Activated naive CD4-positive, alpha-beta T cell treated with anti-CD3 and anti-CD28 coated beads, Interleukin-2, amount 50 U/mL, for 16 hours (primary cell): ENCODE measurements around the gene ZNF326.
"Not testable (repeated sequence)": the region's sequence is repeated elsewhere in the genome, so short reads cannot be mapped to it uniquely, and the experiment has no call there.

Experiments
- DNase-seq: peaks from one replicate; pipeline ENCODE4 v3.0.0-alpha.2; 2020

Gene ZNF326

GRCh38 chr1:89971600-89971999 lies 23.3 kb upstream of the ZNF326 start:
- no peak for DNase-seq

- DNase-seq, result no peak
Measured at GRCh38 chr1:89972024-89972423, 22.9 kb upstream of the ZNF326 start.

DNA sequence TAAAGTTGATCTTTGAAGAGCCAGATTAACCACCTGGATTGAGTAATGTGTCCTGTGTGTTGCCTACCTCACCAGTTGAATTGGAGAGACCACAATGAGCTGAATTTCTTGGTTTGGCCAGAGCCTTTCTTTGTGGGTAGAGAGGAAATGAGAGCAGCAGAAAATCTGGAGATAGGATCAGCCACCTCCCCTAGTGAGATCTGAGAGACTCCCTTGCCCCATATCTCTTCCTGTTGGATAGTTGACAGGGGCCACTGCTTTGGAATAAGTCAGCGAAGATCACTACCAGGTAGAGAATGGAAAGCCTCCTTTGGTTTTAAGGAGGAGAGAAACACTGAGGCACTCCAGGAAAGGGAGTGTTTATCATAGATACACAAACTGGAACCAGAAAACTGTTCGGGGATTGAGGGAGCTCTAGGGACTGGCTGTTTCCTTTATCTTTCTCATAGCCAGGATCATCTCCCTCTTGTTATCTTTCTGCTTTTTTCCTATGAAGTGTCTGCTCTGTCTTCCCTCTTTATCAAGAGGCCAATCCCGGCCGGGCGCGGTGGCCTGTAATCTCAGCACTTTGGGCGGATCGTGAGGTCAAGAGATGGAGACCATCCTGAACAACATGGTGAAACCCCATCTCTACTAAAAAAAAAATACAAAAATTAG lies 21.3 kb upstream of the ZNF326 start:
- DNase-seq, result no peak

GRCh38 chr1:89974256-89974655 lies 20.7 kb upstream of the ZNF326 start:
- no peak for DNase-seq

GRCh38 chr1:89974696-89975470 lies 20.0 kb upstream of the ZNF326 start:
- no peak for DNase-seq

- DNase-seq, result no peak
Measured at GRCh38 chr1:89975540-89976125, 19.3 kb upstream of the ZNF326 start.

DNA sequence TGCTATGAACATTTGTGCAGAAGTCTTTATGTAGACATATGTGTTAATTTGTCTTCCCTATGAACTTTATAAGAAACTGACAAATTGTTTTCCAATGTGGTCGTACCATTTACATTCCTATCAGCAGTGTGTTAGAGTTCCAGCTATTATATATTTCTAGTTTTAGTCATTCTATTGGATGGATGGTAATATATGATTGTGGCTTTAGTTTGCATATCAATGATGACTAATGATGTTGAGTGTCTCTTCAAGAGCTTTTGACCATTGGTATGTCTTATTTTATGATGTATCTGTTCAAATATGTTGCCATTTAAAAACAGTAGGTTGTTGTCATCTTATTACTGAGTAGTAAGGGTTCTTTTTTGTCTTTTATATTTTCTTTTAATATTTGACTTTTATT lies 16.2 kb upstream of the ZNF326 start:
- no peak for DNase-seq

- DNase-seq, result no peak
Measured at GRCh38 chr1:89980605-89981004, 14.3 kb upstream of the ZNF326 start.

DNA sequence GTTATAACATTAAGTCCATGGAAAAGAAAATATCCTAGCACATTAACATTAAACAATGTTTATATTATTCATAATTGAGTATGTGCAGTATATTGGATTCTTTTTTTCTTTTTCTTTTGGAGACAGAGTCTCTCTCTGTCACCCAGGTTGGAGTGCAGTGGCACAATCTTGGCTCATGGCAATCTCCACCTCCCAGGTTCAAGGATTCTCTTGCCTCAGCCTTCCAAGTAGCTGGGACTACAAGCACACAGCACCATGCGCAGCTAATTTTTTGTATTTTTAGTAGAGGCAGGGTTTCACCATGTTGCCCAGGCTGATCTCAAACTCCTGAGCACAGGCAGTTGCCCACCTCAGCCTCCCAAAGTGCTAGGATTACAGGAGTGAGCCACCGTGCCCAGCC lies 12.1 kb upstream of the ZNF326 start:
- not testable (repeated sequence) for DNase-seq

GRCh38 chr1:89984564-89985116 lies 10.3 kb upstream of the ZNF326 start:
- not testable (repeated sequence) for DNase-seq

DNA sequence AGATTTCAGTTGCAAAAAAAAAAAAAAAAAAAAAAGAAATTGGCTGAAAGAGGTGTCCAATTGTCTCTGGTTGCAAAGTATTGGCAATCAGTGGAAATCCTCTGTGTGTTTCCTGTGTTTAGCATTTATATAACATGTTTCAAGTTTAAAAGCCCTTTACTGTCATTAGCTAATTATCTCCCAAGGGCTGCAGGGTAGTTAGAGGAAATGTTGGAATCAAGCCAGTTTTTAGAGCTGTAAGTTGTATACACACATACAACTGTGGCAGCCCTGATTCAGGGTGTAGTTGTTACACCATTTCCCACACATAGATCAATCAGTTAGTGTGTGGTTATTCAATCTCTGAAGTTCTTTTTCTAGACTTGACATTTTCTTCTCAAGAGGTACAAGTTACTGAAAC lies 8.9 kb upstream of the ZNF326 start:
- no peak for DNase-seq

DNA sequence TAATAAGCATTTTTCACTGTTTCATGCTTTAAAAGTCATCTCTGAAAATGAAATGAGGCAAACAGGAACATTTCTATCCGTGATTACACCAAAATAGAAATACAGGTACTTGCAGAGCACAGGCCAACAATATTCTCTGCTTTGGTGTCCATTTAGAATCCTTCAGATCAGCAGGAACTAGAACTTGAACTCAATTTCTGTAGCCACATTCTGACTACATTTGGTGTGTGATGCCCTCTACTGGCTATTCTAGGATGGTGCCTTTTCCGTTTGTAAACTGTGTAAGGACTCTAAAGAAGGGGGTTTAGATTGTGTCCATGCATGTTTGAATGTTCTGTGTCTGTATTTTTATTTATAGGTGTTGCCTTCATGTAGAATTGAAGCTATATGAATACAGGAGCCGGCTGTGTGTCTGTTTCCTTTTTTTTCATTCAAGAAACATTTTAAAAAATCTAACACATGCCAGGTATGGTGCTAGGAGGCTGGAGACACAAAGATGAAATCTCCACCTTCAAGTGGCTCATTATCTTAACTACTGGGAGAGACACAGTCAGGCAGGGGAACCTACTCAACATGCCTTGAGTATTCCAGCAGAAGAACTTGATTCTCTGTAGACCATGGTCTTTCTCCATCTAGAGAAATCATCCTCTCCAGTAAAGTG lies 7.6 kb upstream of the ZNF326 start:
- DNase-seq, result peak; percentile 31

DNA sequence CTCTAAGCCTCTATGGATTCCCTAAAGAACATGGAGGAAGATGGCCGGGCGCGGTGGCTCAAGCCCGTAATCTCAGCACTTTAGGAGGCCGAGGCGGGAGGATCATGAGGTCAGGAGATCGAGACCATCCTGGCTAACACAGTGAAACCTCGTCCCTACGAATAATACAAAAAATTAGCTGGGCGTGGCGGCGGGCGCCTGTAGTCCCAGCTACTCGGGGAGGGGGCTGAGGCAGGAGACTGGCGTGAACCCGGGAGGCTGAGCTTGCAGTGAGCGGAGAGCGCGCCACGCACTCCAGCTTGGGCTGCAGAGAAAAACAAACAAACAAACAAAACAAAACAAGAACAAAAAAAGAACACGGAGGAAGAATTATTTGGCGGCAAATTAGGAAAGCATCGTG lies 5.8 kb upstream of the ZNF326 start:
- no peak for DNase-seq

DNA sequence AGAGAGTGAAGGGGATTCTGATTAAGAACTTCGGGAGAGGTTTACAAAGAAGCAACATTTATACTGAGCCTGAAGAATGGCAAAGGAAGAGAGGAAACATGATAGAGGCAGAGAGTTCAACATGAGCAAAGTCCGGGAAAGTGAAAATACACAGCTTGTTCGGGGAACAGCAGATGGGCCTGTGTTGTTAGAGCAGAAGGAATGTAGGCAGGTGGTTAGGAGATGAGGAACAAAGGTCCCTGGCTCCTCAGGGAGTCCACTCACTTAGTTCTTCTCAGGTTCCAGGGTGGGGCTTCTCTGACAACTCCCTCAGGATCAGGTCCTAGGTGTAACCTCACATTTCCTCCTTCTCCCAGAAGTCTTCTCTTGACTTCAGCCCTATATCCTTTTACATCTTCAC lies 5.1 kb upstream of the ZNF326 start:
- no peak for DNase-seq

DNA sequence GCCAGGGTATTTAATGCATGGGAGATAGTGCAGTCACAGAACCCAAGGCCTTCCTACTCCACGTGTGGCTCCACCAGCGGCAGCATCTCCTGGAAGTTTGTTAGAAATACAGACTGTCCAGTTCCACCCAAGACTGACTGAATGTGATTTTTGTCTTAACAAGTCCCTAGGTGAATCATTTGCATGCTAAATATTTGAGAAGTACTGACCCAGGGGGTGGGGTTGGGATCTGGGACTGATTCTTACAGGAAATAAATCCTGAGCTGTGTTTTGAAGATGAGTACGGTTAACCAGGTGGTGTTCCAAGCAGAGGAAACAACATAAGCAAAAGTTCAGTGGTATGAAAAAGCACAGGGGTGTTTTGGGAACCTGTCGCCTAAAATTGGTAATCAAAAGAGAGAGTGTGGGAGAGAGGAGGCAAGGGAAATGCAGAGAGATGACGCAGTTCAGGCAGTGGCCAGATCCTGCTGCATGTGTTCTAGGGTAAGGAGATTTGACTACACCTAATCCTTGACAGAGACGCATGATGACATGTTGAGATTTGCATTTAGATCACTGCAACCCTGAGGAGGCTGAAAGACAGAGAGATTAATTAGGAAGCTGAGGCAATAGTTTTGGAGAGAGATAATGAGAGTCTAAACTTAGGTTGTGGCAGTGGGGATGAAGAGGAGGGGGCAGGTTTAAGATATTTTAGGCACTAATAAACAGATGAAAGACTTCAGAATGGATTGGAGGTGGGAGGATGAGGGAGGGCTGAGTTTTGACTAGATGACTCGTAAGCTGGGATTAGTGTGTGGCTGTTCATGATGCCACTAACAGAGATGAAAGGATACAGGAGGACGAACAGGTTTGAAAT lies 3.7 kb upstream of the ZNF326 start:
- no peak for DNase-seq

- DNase-seq, result no peak
Measured at GRCh38 chr1:89993541-89993940, 1.4 kb upstream of the ZNF326 start.

- no peak for DNase-seq
Measured at GRCh38 chr1:89994231-89994804, 592 bp upstream of the ZNF326 start.

- DNase-seq, result no peak
Measured at GRCh38 chr1:89995598-89996449, 914 bp downstream of the ZNF326 start.

- DNase-seq, result no peak
Measured at GRCh38 chr1:89996450-89997110, 1.7 kb downstream of the ZNF326 start.

DNA sequence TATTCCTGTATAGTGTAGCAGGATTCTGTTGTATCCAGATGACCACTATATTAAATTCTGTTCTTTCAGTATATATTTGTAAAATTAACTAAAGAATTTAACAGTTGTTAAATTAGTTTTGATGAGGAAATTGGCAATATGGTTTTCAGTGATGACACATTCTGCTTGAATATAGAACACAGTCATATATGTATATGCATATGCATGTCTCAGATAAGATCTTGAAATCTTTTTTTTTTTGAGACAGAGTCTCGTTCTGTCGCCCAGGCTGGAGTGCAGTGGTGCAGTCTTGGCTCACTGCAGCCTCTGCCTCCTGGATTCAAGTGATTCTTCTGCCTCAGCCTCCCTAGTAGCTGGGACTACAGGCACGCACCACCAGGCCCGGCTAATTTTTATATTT lies 2.2 kb downstream of the ZNF326 start:
- DNase-seq, result not testable (repeated sequence)
